HL-60 (cell line): ENCODE measurements around the gene CLTA.

ENCODE experiments used
- GABPA ChIP-seq: IDR thresholded peaks from 2 replicates; pipeline ENCODE4 v1.6.1; 2012; ENCODE audit warnings: low read depth
- POLR2AphosphoS5 ChIP-seq: IDR thresholded peaks from 2 replicates; pipeline ENCODE4 v1.6.1; 2012; ENCODE audit warnings: low read depth
- REST ChIP-seq: IDR thresholded peaks from 2 replicates; pipeline ENCODE4 v1.6.1; 2012; ENCODE audit warnings: low read depth; ENCODE audit not compliant: insufficient replicate concordance
- SPI1 ChIP-seq: IDR thresholded peaks from 2 replicates; pipeline ENCODE4 v1.6.1; 2012; ENCODE audit warnings: low read depth, mild to moderate bottlenecking, borderline replicate concordance
- TF ChIP-seq, protein P1 (sequence below): IDR thresholded peaks from one replicate; pipeline ENCODE4 v1.5.1; 2011; ENCODE audit warnings: low read length, control low read depth, inconsistent platforms; ENCODE audit not compliant: insufficient read depth

DNA sequence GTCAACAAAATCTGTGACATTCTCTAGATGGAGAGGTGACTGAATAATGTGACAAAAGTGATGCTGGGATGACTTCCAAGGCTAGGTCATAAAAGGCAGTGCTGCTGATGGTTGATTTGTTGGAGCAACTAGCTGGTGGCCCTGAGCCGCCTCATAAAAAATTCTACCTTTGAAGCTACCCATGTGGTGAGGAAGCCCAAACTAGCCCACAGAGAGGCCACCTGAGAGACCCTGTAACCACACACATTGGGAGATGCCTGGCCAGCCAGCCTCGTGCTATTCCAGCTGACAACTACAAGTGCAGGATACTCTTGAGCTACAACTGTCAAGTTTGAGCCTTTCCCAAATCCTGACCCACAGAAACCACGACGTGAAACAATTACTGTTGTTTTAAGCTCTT lies 22.7 kb downstream of the CLTA start:
- TF ChIP-seq POLR2AphosphoS5 (no peak), REST (no peak), GABPA (no peak), SPI1 (no peak)
- TF ChIP-seq, protein P1, sequence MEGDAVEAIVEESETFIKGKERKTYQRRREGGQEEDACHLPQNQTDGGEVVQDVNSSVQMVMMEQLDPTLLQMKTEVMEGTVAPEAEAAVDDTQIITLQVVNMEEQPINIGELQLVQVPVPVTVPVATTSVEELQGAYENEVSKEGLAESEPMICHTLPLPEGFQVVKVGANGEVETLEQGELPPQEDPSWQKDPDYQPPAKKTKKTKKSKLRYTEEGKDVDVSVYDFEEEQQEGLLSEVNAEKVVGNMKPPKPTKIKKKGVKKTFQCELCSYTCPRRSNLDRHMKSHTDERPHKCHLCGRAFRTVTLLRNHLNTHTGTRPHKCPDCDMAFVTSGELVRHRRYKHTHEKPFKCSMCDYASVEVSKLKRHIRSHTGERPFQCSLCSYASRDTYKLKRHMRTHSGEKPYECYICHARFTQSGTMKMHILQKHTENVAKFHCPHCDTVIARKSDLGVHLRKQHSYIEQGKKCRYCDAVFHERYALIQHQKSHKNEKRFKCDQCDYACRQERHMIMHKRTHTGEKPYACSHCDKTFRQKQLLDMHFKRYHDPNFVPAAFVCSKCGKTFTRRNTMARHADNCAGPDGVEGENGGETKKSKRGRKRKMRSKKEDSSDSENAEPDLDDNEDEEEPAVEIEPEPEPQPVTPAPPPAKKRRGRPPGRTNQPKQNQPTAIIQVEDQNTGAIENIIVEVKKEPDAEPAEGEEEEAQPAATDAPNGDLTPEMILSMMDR = no peak
